ENCODE measurements around the gene KCNJ16.

The KCNJ16 gene

DNA sequence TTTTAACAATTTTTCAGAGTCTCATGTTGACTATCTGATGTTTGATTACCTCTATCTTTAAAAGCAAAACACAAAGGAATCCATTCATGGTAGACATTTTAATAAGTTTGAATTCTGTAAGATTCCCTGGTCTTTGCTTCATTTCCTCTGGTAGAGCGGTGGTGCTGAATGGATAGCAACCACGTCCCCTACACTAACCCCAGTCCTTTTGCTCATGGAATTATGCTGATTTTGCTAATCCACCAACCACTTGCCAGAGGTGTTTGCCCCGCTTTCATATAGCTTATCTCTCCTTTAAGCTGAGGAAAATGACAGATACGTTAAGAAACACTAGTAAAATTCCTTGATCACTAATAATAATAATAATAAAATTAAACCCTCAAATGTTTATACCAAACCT lies 9.5 kb downstream of the KCNJ16 start:
- no peaks in the 10 kb centered on the region for H3K27me3 ChIP-seq (ENCODE audit: insufficient read depth, low read length, poor library complexity, severe bottlenecking)
- no peaks in the 10 kb centered on the region for H3F3A ChIP-seq (ENCODE audit: low read depth)
- no peaks in the 10 kb centered on the region for H3K9me3 ChIP-seq (ENCODE audit: insufficient read depth, low read depth, low read length)
- no peak overlapping the region for H3K4me2 ChIP-seq (ENCODE audit: low read depth, low read length, poor library complexity, severe bottlenecking)
- H3K36me3 ChIP-seq (ENCODE audit: insufficient read depth, low read length), result no peaks in the 10 kb centered on the region
- no peaks in the 10 kb centered on the region for H4K20me1 ChIP-seq (ENCODE audit: insufficient read depth, low read length, poor library complexity, severe bottlenecking)
- H2AFZ ChIP-seq (ENCODE audit: low read length), result no peak overlapping the region
- no peaks in the 10 kb centered on the region for H3K9me2 ChIP-seq (replicated peaks; ENCODE audit: low read depth, low read length)
- no peak overlapping the region for H3K9ac ChIP-seq (ENCODE audit: low read depth, low read length, poor library complexity, severe bottlenecking)
- TF ChIP-seq, protein P1, sequence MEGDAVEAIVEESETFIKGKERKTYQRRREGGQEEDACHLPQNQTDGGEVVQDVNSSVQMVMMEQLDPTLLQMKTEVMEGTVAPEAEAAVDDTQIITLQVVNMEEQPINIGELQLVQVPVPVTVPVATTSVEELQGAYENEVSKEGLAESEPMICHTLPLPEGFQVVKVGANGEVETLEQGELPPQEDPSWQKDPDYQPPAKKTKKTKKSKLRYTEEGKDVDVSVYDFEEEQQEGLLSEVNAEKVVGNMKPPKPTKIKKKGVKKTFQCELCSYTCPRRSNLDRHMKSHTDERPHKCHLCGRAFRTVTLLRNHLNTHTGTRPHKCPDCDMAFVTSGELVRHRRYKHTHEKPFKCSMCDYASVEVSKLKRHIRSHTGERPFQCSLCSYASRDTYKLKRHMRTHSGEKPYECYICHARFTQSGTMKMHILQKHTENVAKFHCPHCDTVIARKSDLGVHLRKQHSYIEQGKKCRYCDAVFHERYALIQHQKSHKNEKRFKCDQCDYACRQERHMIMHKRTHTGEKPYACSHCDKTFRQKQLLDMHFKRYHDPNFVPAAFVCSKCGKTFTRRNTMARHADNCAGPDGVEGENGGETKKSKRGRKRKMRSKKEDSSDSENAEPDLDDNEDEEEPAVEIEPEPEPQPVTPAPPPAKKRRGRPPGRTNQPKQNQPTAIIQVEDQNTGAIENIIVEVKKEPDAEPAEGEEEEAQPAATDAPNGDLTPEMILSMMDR (conservative IDR thresholded peaks at IDR 0.05; ENCODE audit: low read length), result no peak
- no peak for TF ChIP-seq EZH2phosphoT487 (IDR thresholded peaks at IDR 0.05; ENCODE audit: borderline replicate concordance)
- no peaks in the 10 kb centered on the region for H3K79me2 ChIP-seq (ENCODE audit: insufficient read depth, low read length)
- H3K4me3 ChIP-seq (ENCODE audit: low read length, poor library complexity, severe bottlenecking), result no peak overlapping the region
- peaks cover 2% of the 10 kb centered on the region for H3K4me1 ChIP-seq (ENCODE audit: insufficient read depth, low read length, poor library complexity, severe bottlenecking)

DNA sequence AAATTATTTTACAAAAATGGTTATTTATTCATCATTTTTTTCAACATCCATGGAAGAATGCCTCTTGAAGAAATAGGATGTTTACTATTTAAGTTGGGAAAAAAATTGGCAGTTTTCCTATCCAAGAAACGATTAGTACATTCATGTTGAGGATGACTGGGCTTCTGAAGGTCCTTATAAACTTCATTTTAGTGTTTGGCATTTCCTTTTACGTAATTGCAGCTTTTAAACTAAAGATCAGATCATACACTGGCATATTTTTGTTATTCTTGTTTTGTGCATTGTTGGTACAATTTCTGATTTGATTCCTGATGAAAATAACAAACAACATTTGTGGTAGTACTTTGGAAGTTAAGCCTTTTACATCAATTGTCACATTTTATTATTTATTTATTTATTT lies 11.5 kb downstream of the KCNJ16 start:
- Histone ChIP-seq H3K4me2 (ENCODE audit: low read depth, low read length, poor library complexity, severe bottlenecking) (no peak overlapping the region), H3K9ac (ENCODE audit: low read depth, low read length, poor library complexity, severe bottlenecking) (no peak overlapping the region), H4K20me1 (ENCODE audit: insufficient read depth, low read length, poor library complexity, severe bottlenecking) (no peaks in the 10 kb centered on the region), H2AFZ (ENCODE audit: low read length) (no peak overlapping the region), H3K4me3 (ENCODE audit: low read length, poor library complexity, severe bottlenecking) (no peak overlapping the region), H3K4me1 (ENCODE audit: insufficient read depth, low read length, poor library complexity, severe bottlenecking) (peaks cover 21% of the 10 kb centered on the region), H3K27me3 (ENCODE audit: insufficient read depth, low read length, poor library complexity, severe bottlenecking) (no peaks in the 10 kb centered on the region), H3F3A (ENCODE audit: low read depth) (no peaks in the 10 kb centered on the region), H3K9me3 (ENCODE audit: insufficient read depth, low read depth, low read length) (no peaks in the 10 kb centered on the region), H3K9me2 (replicated peaks; ENCODE audit: low read depth, low read length) (no peaks in the 10 kb centered on the region), H3K36me3 (ENCODE audit: insufficient read depth, low read length) (no peaks in the 10 kb centered on the region), H3K79me2 (ENCODE audit: insufficient read depth, low read length) (no peaks in the 10 kb centered on the region)
- no peak for TF ChIP-seq EZH2phosphoT487 (IDR thresholded peaks at IDR 0.05; ENCODE audit: borderline replicate concordance)
- TF ChIP-seq, protein P1 (conservative IDR thresholded peaks at IDR 0.05; ENCODE audit: low read length), result no peak

DNA sequence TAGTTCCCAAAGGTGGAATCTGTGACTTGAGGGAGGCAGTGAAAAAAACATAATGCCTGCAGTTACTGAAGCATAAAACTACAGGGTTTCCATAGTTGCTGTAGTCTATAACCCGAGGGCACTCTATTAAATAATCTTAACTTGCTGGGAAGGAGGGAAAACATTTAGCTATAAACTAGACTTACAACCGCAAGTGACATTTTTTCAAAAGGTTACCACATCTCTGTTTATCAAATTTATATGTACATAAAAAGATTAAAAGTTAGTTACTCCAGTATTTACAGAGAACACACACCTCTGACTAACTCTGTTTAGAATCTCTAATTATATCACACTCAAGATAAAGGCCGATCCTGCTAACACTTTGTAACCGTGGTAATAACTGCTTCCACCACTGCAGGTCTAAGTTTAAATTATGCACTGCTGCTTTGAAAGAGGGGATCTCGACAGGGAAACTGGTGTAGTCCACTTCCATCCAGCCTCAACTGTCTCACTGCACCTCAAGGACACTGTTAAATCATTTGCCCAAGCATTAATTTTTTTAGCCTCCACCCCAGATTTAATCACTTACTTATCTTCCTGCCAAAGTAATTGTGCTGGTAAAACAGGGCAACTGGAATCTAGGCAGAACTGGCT lies 14.6 kb downstream of the KCNJ16 start:
- peaks cover 38% of the 10 kb centered on the region for H3K4me1 ChIP-seq (ENCODE audit: insufficient read depth, low read length, poor library complexity, severe bottlenecking)
- H3K9me2 ChIP-seq (replicated peaks; ENCODE audit: low read depth, low read length), result no peaks in the 10 kb centered on the region
- TF ChIP-seq EZH2phosphoT487 (IDR thresholded peaks at IDR 0.05; ENCODE audit: borderline replicate concordance), result no peak
- TF ChIP-seq, protein P1 (conservative IDR thresholded peaks at IDR 0.05; ENCODE audit: low read length), result no peak
- no peaks in the 10 kb centered on the region for H3K79me2 ChIP-seq (ENCODE audit: insufficient read depth, low read length)
- no peaks in the 10 kb centered on the region for H3F3A ChIP-seq (ENCODE audit: low read depth)
- no peak overlapping the region for H2AFZ ChIP-seq (ENCODE audit: low read length)
- no peaks in the 10 kb centered on the region for H4K20me1 ChIP-seq (ENCODE audit: insufficient read depth, low read length, poor library complexity, severe bottlenecking)
- H3K9ac ChIP-seq (ENCODE audit: low read depth, low read length, poor library complexity, severe bottlenecking), result no peak overlapping the region
- no peak overlapping the region for H3K4me2 ChIP-seq (ENCODE audit: low read depth, low read length, poor library complexity, severe bottlenecking)
- H3K4me3 ChIP-seq (ENCODE audit: low read length, poor library complexity, severe bottlenecking), result no peak overlapping the region
- no peaks in the 10 kb centered on the region for H3K36me3 ChIP-seq (ENCODE audit: insufficient read depth, low read length)
- no peaks in the 10 kb centered on the region for H3K9me3 ChIP-seq (ENCODE audit: insufficient read depth, low read depth, low read length)
- no peaks in the 10 kb centered on the region for H3K27me3 ChIP-seq (ENCODE audit: insufficient read depth, low read length, poor library complexity, severe bottlenecking)

Measured in Loucy (cell line).